SK-N-SH treated with all-trans-retinoic acid at 6 μM for 48 hours (cell line): ENCODE results near the gene TPRG1L.

Experiments
- ATAC-seq: fragments of 200-7000 bp; cut with Tn5 transposase; 3 replicates; pipeline ENCODE4 v1.9.1; 2020; ENCODE audit warnings: mild to moderate bottlenecking, moderate library complexity
- ARNTL ChIP-seq: fragments of 450-650 bp; formaldehyde crosslinking; IDR thresholded peaks from 2 replicates; pipeline ENCODE4 v1.5.0; 2020; ENCODE audit warnings: low read depth, mild to moderate bottlenecking, moderate library complexity, borderline replicate concordance
- BACH2 ChIP-seq: fragments of 250-450 bp; sonication (Bioruptor Pico); IDR thresholded peaks from 2 replicates; pipeline ENCODE4 v1.9.0; 2021; ENCODE audit warnings: mild to moderate bottlenecking, borderline replicate concordance
- CSDC2 ChIP-seq: fragments of 250-450 bp; sonication (Bioruptor Pico); IDR thresholded peaks from 2 replicates; pipeline ENCODE4 v1.5.0; 2020; ENCODE audit warnings: mild to moderate bottlenecking, moderate library complexity
- ESRRG ChIP-seq: fragments of 250-450 bp; sonication (Bioruptor Pico); IDR thresholded peaks from 2 replicates; pipeline ENCODE4 v1.6.1; 2021; ENCODE audit warnings: mild to moderate bottlenecking
- GLIS3 ChIP-seq: fragments of 250-450 bp; sonication (Bioruptor Pico); IDR thresholded peaks from 2 replicates; pipeline ENCODE4 v1.5.0; 2020; ENCODE audit warnings: mild to moderate bottlenecking, moderate library complexity
- ISL1 ChIP-seq: fragments of 250-450 bp; sonication (Bioruptor Pico); IDR thresholded peaks from 2 replicates; pipeline ENCODE4 v2.1.2; 2022; ENCODE audit warnings: mild to moderate bottlenecking, moderate library complexity
- PATZ1 ChIP-seq: fragments of 250-450 bp; sonication (Bioruptor Pico); IDR thresholded peaks from 2 replicates; pipeline ENCODE4 v1.8.0; 2020; ENCODE audit warnings: mild to moderate bottlenecking, moderate library complexity, borderline replicate concordance
- RARB ChIP-seq: fragments of 250-450 bp; sonication (Bioruptor Pico); IDR thresholded peaks from 2 replicates; pipeline ENCODE4 v1.8.0; 2021; ENCODE audit warnings: mild to moderate bottlenecking, moderate library complexity
- SNAI2 ChIP-seq: fragments of 250-450 bp; sonication (Bioruptor Pico); IDR thresholded peaks from 2 replicates; pipeline ENCODE4 v1.5.0; 2020; ENCODE audit warnings: mild to moderate bottlenecking, moderate library complexity
- TCF4 ChIP-seq: fragments of 250-450 bp; sonication (Bioruptor Pico); IDR thresholded peaks from 2 replicates; pipeline ENCODE4 v1.8.0; 2021; ENCODE audit warnings: mild to moderate bottlenecking, moderate library complexity, borderline replicate concordance
- TOX ChIP-seq: fragments of 250-450 bp; sonication (Bioruptor Pico); IDR thresholded peaks from 2 replicates; pipeline ENCODE4 v1.8.0; 2021; ENCODE audit warnings: mild to moderate bottlenecking, moderate library complexity, borderline replicate concordance
- ZC3H10 ChIP-seq: fragments of 250-450 bp; sonication (Bioruptor Pico); IDR thresholded peaks from 2 replicates; pipeline ENCODE4 v1.5.1; 2021; ENCODE audit warnings: mild to moderate bottlenecking, moderate library complexity
- ZFP3 ChIP-seq: fragments of 250-450 bp; sonication (Bioruptor Pico); IDR thresholded peaks from 2 replicates; pipeline ENCODE4 v1.5.0; 2020; ENCODE audit warnings: mild to moderate bottlenecking, moderate library complexity
- ZNF565 ChIP-seq: fragments of 450-650 bp; formaldehyde crosslinking; conservative IDR thresholded peaks from 2 replicates; pipeline ENCODE4 v1.5.0; 2020; ENCODE audit warnings: low read depth, mild to moderate bottlenecking, moderate library complexity
- ZNF70 ChIP-seq: fragments of 450-650 bp; formaldehyde crosslinking; IDR thresholded peaks from 2 replicates; pipeline ENCODE4 v1.5.0; 2020; ENCODE audit warnings: mild to moderate bottlenecking, moderate library complexity
- TF ChIP-seq, protein P1 (sequence below): fragments of 250-450 bp; sonication (Bioruptor Pico); IDR thresholded peaks from 2 replicates; pipeline ENCODE4 v1.8.0; 2021; ENCODE audit warnings: low read depth, mild to moderate bottlenecking, moderate library complexity, borderline replicate concordance
- TF ChIP-seq, protein P2 (sequence below): fragments of 250-450 bp; sonication (Bioruptor Pico); IDR thresholded peaks from 2 replicates; pipeline ENCODE4 v1.5.1; 2021; ENCODE audit warnings: mild to moderate bottlenecking, moderate library complexity
- TF ChIP-seq, protein P3 (sequence below): fragments of 250-450 bp; sonication (Bioruptor Pico); IDR thresholded peaks from 2 replicates; pipeline ENCODE4 v1.5.0; 2020; ENCODE audit warnings: mild to moderate bottlenecking, moderate library complexity

TPRG1L gene

DNA sequence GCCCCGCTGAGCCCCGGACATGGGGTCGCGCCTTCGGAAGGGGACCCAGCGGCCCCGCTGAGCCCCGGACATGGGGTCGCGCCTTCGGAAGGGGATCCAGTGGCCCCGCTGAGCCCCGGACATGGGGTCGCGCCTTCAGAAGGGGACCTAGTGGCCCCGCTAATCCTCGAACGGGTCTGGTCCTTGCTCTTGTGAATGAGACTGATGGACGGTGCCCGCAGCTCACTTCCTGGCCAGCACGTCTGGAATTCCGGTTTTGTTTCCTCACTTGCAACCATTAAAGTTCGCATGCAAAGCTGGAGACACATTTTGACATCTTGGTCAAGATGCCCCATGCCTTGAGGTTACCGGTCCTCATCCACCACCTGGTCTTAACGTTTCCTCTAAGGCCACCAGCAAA lies 19.5 kb downstream of the TPRG1L start (continued):
- TF ChIP-seq, protein P1, sequence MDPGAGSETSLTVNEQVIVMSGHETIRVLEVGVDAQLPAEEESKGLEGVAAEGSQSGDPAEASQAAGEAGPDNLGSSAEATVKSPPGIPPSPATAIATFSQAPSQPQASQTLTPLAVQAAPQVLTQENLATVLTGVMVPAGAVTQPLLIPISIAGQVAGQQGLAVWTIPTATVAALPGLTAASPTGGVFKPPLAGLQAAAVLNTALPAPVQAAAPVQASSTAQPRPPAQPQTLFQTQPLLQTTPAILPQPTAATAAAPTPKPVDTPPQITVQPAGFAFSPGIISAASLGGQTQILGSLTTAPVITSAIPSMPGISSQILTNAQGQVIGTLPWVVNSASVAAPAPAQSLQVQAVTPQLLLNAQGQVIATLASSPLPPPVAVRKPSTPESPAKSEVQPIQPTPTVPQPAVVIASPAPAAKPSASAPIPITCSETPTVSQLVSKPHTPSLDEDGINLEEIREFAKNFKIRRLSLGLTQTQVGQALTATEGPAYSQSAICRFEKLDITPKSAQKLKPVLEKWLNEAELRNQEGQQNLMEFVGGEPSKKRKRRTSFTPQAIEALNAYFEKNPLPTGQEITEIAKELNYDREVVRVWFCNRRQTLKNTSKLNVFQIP (CRISPR knock-in tag), result no peak
- TF ChIP-seq ZNF565 (CRISPR knock-in tag), result no peak
- no peak for TF ChIP-seq ZC3H10 (CRISPR knock-in tag)

- no peak for ATAC-seq
Observed at GRCh38 chr1:3645247-3645646, 20.4 kb downstream of the TPRG1L start.

GRCh38 chr1:3645666-3646355 lies 21.0 kb downstream of the TPRG1L start:
- TF ChIP-seq ESRRG (CRISPR knock-in tag), result no peak
- TF ChIP-seq ZC3H10 (CRISPR knock-in tag), result no peak
- no peak for TF ChIP-seq ZNF70 (CRISPR knock-in tag)
- TF ChIP-seq CSDC2 (CRISPR knock-in tag), result no peak
- no peak for TF ChIP-seq BACH2
- TF ChIP-seq TOX (CRISPR knock-in tag), result no peak
- TF ChIP-seq SNAI2 (CRISPR knock-in tag), result no peak
- TF ChIP-seq, protein P2, sequence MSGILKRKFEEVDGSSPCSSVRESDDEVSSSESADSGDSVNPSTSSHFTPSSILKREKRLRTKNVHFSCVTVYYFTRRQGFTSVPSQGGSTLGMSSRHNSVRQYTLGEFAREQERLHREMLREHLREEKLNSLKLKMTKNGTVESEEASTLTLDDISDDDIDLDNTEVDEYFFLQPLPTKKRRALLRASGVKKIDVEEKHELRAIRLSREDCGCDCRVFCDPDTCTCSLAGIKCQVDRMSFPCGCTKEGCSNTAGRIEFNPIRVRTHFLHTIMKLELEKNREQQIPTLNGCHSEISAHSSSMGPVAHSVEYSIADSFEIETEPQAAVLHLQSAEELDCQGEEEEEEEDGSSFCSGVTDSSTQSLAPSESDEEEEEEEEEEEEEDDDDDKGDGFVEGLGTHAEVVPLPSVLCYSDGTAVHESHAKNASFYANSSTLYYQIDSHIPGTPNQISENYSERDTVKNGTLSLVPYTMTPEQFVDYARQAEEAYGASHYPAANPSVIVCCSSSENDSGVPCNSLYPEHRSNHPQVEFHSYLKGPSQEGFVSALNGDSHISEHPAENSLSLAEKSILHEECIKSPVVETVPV (CRISPR knock-in tag), result no peak
- no peak for TF ChIP-seq ZFP3 (CRISPR knock-in tag)
- TF ChIP-seq GLIS3 (CRISPR knock-in tag), result no peak
- TF ChIP-seq, protein P1 (CRISPR knock-in tag), result no peak
- no peak for TF ChIP-seq PATZ1 (CRISPR knock-in tag)
- no peak for TF ChIP-seq TCF4 (CRISPR knock-in tag)
- TF ChIP-seq, protein P3, sequence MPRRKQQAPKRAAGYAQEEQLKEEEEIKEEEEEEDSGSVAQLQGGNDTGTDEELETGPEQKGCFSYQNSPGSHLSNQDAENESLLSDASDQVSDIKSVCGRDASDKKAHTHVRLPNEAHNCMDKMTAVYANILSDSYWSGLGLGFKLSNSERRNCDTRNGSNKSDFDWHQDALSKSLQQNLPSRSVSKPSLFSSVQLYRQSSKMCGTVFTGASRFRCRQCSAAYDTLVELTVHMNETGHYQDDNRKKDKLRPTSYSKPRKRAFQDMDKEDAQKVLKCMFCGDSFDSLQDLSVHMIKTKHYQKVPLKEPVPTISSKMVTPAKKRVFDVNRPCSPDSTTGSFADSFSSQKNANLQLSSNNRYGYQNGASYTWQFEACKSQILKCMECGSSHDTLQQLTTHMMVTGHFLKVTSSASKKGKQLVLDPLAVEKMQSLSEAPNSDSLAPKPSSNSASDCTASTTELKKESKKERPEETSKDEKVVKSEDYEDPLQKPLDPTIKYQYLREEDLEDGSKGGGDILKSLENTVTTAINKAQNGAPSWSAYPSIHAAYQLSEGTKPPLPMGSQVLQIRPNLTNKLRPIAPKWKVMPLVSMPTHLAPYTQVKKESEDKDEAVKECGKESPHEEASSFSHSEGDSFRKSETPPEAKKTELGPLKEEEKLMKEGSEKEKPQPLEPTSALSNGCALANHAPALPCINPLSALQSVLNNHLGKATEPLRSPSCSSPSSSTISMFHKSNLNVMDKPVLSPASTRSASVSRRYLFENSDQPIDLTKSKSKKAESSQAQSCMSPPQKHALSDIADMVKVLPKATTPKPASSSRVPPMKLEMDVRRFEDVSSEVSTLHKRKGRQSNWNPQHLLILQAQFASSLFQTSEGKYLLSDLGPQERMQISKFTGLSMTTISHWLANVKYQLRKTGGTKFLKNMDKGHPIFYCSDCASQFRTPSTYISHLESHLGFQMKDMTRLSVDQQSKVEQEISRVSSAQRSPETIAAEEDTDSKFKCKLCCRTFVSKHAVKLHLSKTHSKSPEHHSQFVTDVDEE (CRISPR knock-in tag), result no peak
- TF ChIP-seq, all 23 proteins: peak for 0
- no peak for ATAC-seq

More at GRCh38 chr1:3645247-3645646, 20.4 kb downstream of the TPRG1L start:
- TF ChIP-seq ARNTL (CRISPR knock-in tag) (no peak), ZC3H10 (CRISPR knock-in tag) (no peak), ISL1 (CRISPR knock-in tag) (no peak), CSDC2 (CRISPR knock-in tag) (no peak), ESRRG (CRISPR knock-in tag) (no peak), RARB (CRISPR knock-in tag) (no peak)
- TF ChIP-seq, protein P1 (CRISPR knock-in tag), result no peak
